IMR-90 (cell line): ENCODE measurements around the gene PARVB. TPM values are rescaled to one million over a fixed set of nuclear protein-coding genes. Genes with fewer than 3 reads are reported as not detected.

Source experiments
- ATAC-seq: fragments of 200-7000 bp; cut with Tn5 transposase; 2 replicates; pipeline ENCODE4 v1.9.1; 2020; ENCODE audit warnings: low read depth, mild to moderate bottlenecking, moderate library complexity
- BruUV-seq: library from RNA; stranded (reverse); fragments of 400-500 nt; replicated peaks from 2 replicates; lab custom pipeline; 2021; lab: Mats Ljungman, UMichigan
- CTCF ChIA-PET: fragments of 300-600 bp; formaldehyde crosslinking; extraction: SDS; loops from one replicate; lab custom pipeline; 2021; ENCODE audit warnings: antibody characterized with exemption; lab: Yijun Ruan, JAX
- POLR2A ChIA-PET: fragments of 300-600 bp; sonication (Branson Sonifier 250); formaldehyde crosslinking; loops from one replicate; lab custom pipeline; 2022; ENCODE audit warnings: antibody characterized with exemption; ENCODE audit not compliant: unreplicated experiment; lab: Charles Lee
- DNase-seq: peaks from one replicate; pipeline ENCODE4 v3.0.0; 2013
- H2AFZ ChIP-seq: replicated peaks from 2 replicates; pipeline ENCODE3; 2013; ENCODE audit warnings: low read length, mild to moderate bottlenecking; ENCODE audit not compliant: poor library complexity
- H2AK5ac ChIP-seq: 2 replicates; pipeline ENCODE4 v1.6.1; 2013; ENCODE audit warnings: low read depth, low read length, inconsistent platforms
- H2AK9ac ChIP-seq: replicated peaks from 2 replicates; pipeline ENCODE3; 2013; ENCODE audit warnings: mild to moderate bottlenecking, low read depth, low read length, moderate library complexity; ENCODE audit not compliant: poor library complexity
- H2BK120ac ChIP-seq: 2 replicates; pipeline ENCODE4 v1.6.1; 2013; ENCODE audit warnings: low read depth, low read length, inconsistent platforms
- H2BK15ac ChIP-seq: 3 replicates; pipeline ENCODE4 v1.6.1; 2013; ENCODE audit warnings: low read depth, low read length, inconsistent platforms
- H2BK20ac ChIP-seq: 2 replicates; pipeline ENCODE4 v1.6.1; 2013; ENCODE audit warnings: low read depth, mild to moderate bottlenecking, inconsistent platforms, low read length, moderate library complexity
- H2BK5ac ChIP-seq: 2 replicates; pipeline ENCODE4 v1.6.1; 2013; ENCODE audit warnings: mild to moderate bottlenecking, low read depth, low read length, inconsistent platforms; ENCODE audit not compliant: poor library complexity, severe bottlenecking
- H3K14ac ChIP-seq: replicated peaks from 2 replicates; pipeline ENCODE4 v1.6.1; 2013; ENCODE audit warnings: low read depth, low read length, inconsistent platforms
- H3K18ac ChIP-seq: 2 replicates; pipeline ENCODE4 v1.6.1; 2013; ENCODE audit warnings: low read depth, low read length, control low read depth
- H3K23ac ChIP-seq: 2 replicates; pipeline ENCODE4 v1.6.1; 2013; ENCODE audit warnings: low read depth, low read length, inconsistent platforms
- H3K27ac ChIP-seq: 2 replicates; pipeline ENCODE4 v1.5.1; 2013; ENCODE audit warnings: mild to moderate bottlenecking, control low read depth, low read length; ENCODE audit not compliant: insufficient read depth
- H3K27me3 ChIP-seq: 2 replicates; pipeline ENCODE4 v1.6.1; 2013; ENCODE audit warnings: low read length; ENCODE audit not compliant: control insufficient read depth, insufficient read depth
- H3K36me3 ChIP-seq: 2 replicates; pipeline ENCODE4 v1.6.1; 2013; ENCODE audit warnings: low read length, mixed read lengths; ENCODE audit not compliant: control insufficient read depth, insufficient read depth
- H3K4ac ChIP-seq: 2 replicates; pipeline ENCODE4 v1.6.1; 2013; ENCODE audit warnings: low read depth, low read length, inconsistent platforms
- H3K4me1 ChIP-seq: 2 replicates; pipeline ENCODE4 v1.6.1; 2013; ENCODE audit warnings: low read length, mixed read lengths; ENCODE audit not compliant: control insufficient read depth, insufficient read depth
- H3K4me2 ChIP-seq: 2 replicates; pipeline ENCODE4 v1.6.1; 2013; ENCODE audit warnings: low read depth, mild to moderate bottlenecking, control low read depth, low read length, moderate library complexity
- H3K4me3 ChIP-seq: 2 replicates; pipeline ENCODE4 v1.5.1; 2013; ENCODE audit warnings: low read depth, mild to moderate bottlenecking, control low read depth, low read length, moderate library complexity; ENCODE audit not compliant: insufficient read depth
- H3K56ac ChIP-seq: 2 replicates; pipeline ENCODE4 v1.6.1; 2013; ENCODE audit warnings: low read length, inconsistent platforms; ENCODE audit not compliant: insufficient read depth; ENCODE audit errors: extremely low read depth
- H3K79me1 ChIP-seq, 2 experiments: 2 replicates each; pipeline ENCODE4 v1.6.1; 2013; ENCODE audit warnings: low read length in 2 of 2, inconsistent platforms in 1 of 2, low read depth in 1 of 2
- H3K9ac ChIP-seq: 2 replicates; pipeline ENCODE4 v1.6.1; 2013; ENCODE audit warnings: low read depth, low read length, control low read depth
- H3K9me1 ChIP-seq: 2 replicates; pipeline ENCODE4 v1.6.1; 2013; ENCODE audit warnings: low read length, inconsistent platforms; ENCODE audit not compliant: insufficient read depth
- H3K9me3 ChIP-seq: 2 replicates; pipeline ENCODE4 v1.6.1; 2013; ENCODE audit warnings: low read length; ENCODE audit not compliant: control insufficient read depth, insufficient read depth
- H4K20me1 ChIP-seq: 2 replicates; pipeline ENCODE4 v1.6.1; 2013; ENCODE audit warnings: low read length, inconsistent platforms; ENCODE audit not compliant: insufficient read depth
- H4K5ac ChIP-seq: 2 replicates; pipeline ENCODE4 v1.6.1; 2013; ENCODE audit warnings: mild to moderate bottlenecking, low read depth, low read length, control low read depth
- H4K8ac ChIP-seq, 2 experiments: 2 replicates each; pipeline ENCODE4 v1.6.1; 2013; ENCODE audit warnings: low read depth in 2 of 2, low read length in 2 of 2, control low read depth in 1 of 2, inconsistent platforms in 1 of 2
- H4K91ac ChIP-seq: 2 replicates; pipeline ENCODE4 v1.6.1; 2013; ENCODE audit warnings: low read depth, low read length, inconsistent platforms; ENCODE audit not compliant: insufficient read depth
- BHLHE40 ChIP-seq: fragments of 150-350 bp; IDR thresholded peaks from 2 replicates; pipeline ENCODE4 v1.6.1; 2016; ENCODE audit warnings: mild to moderate bottlenecking, low read depth, low read length
- CEBPB ChIP-seq: IDR thresholded peaks from 2 replicates; pipeline ENCODE4 v1.6.1; 2012; ENCODE audit warnings: low read depth, low read length, improper control_type of control experiment
- CHD1 ChIP-seq: IDR thresholded peaks from 2 replicates; pipeline ENCODE4 v1.6.1; 2012; ENCODE audit warnings: low read depth, low read length, improper control_type of control experiment
- FOS ChIP-seq: fragments of 150-350 bp; IDR thresholded peaks from 2 replicates; pipeline ENCODE4 v1.6.1; 2016; ENCODE audit warnings: low read depth, low read length
- MAFK ChIP-seq: IDR thresholded peaks from 2 replicates; pipeline ENCODE4 v1.6.1; 2012; ENCODE audit warnings: low read depth, low read length, improper control_type of control experiment
- MAZ ChIP-seq: IDR thresholded peaks from 2 replicates; pipeline ENCODE4 v1.6.1; 2012; ENCODE audit warnings: low read depth, mild to moderate bottlenecking, low read length, improper control_type of control experiment, moderate library complexity, borderline replicate concordance
- NFE2L2 ChIP-seq: fragments of 150-350 bp; IDR thresholded peaks from 2 replicates; pipeline ENCODE4 v1.6.1; 2016; ENCODE audit warnings: low read depth, mild to moderate bottlenecking, low read length
- POLR2A ChIP-seq: IDR thresholded peaks from 2 replicates; pipeline ENCODE4 v1.6.1; 2012; ENCODE audit warnings: mild to moderate bottlenecking, low read depth, low read length
- RAD21 ChIP-seq: IDR thresholded peaks from 2 replicates; pipeline ENCODE4 v1.6.1; 2012; ENCODE audit warnings: low read length, improper control_type of control experiment
- RCOR1 ChIP-seq: IDR thresholded peaks from 2 replicates; pipeline ENCODE4 v1.6.1; 2012; ENCODE audit warnings: mild to moderate bottlenecking, low read length, improper control_type of control experiment; ENCODE audit not compliant: insufficient replicate concordance
- SMC3 ChIP-seq: fragments of 150-350 bp; IDR thresholded peaks from 2 replicates; pipeline ENCODE4 v1.6.1; 2016; ENCODE audit warnings: low read depth, mild to moderate bottlenecking, antibody characterized with exemption, low read length, moderate library complexity
- WGBS, 2 experiments: methylation state at CpG; one replicate each; pipeline versions ENCODE4 v1.1.5 to v1.1.7; 2013; ENCODE audit warnings: missing lambda C conversion rate in 2 of 2; ENCODE audit not compliant: insufficient read length in 1 of 2; ENCODE audit errors: extremely low coverage in 2 of 2; 5-methylcytosine and 5-hydroxymethylcytosine counted together
- dilution Hi-C: fragments of 300-500 bp; cut with HindIII; formaldehyde crosslinking; loops from one replicate; pipeline ENCODE4 v1.14.3; 2018; ENCODE audit warnings: low sequenced_read_pairs; ENCODE audit not compliant: unreplicated experiment
- in situ Hi-C: fragments of 300-500 bp; cut with MboI; formaldehyde crosslinking; loops from 3 replicates; pipeline ENCODE4 v1.14.3; 2019; ENCODE audit warnings: low sequenced_read_pairs, inconsistent platforms, mixed read lengths
- intact Hi-C: fragments of 100-400 bp; cut with micrococcal nuclease; formaldehyde crosslinking; loops from 2 replicates; pipeline ENCODE4 v1.10.0; 2022
- polyA plus RNA-seq, 3 experiments: library from polyadenylated mRNA; depleted of rRNA; stranded (reverse); fragments of >200 nt; gene quantifications; 2 replicates each; pipeline ENCODE4 v1.2.3, GENCODE V29; 2012; ENCODE audit warnings: low replicate concordance in 1 of 3
- total RNA-seq: library from RNA; depleted of rRNA; stranded (reverse); fragments of >200 nt; gene quantifications from 2 replicates; pipeline ENCODE4 v1.2.3, GENCODE V29; 2012
- TF ChIP-seq, protein P1 (sequence below): fragments of 150-350 bp; IDR thresholded peaks from 2 replicates; pipeline ENCODE4 v1.6.1; 2017; ENCODE audit warnings: mild to moderate bottlenecking, antibody characterized with exemption, low read length, low read depth

Gene PARVB
- total and polyA plus RNA-seq, 2 of the 4 experiments (the other 2 are of a cell fraction): 44.3 to 53.9 TPM

DNA sequence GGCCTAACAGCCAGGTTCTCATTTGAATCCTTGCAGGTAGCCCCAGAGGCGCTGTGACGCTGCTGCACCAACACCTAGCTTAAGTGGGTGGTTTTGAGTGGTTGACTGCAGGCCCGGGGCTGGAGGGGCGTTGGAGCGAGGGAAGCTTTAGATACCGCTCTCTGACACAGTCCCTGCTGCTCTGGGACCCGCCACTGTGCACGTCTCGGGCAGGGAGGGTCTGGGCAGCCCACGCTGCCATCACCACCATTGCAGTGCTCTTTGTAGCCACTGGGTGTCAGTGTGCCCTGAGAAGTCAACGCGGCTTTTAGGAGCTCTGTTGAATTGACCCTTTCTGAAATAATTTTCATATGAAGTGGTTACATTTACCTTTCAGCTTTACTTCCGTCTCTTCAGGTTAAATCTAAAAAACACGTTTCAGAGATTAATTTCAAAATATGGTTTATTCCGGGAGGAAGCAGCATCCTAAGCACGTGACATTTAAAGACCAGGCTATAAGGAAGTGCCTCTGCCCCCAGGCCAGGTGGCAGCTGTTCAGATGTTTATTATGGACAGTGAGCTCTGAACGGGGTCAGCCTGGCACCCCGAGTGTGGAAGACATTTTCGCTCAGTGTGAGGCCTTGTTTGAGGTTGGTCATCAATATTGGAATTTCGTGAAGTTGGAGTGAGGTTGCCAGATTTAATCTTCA, 30.9 kb upstream of the PARVB start (continued):
- no peak for TF ChIP-seq MAZ

DNA sequence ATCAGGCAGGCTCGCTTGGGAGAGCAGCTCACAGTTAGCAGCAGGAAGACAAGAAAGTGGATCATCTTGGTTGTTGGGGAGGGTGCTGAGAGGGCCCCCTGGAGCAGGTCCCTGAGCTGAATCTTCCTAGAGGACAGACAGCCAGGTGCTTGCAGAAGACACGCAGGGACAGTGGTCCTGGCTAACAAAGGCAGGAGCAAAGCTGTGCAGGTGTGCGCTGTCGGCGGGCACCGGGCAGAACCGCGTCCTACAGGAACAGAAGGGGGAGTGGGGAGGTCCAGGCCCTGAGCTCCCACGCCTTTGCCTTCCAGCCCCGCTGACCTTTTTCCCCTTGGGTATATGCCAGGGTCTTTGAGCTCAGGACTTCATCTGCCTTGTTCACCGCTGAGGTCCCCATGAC, 30.1 kb upstream of the PARVB start:
- ATAC-seq (no peak), DNase-seq (no peak)
- Histone ChIP-seq H3K14ac (no peak overlapping the region), H2BK120ac (no peak overlapping the region), H4K91ac (no peak overlapping the region), H2AFZ (no peak overlapping the region), H3K27me3 (no peaks in the 10 kb centered on the region), H3K9ac (no peak overlapping the region), H2BK5ac (no peak overlapping the region), H3K9me3 (no peaks in the 10 kb centered on the region), H3K23ac (no peak overlapping the region), H3K18ac (no peak overlapping the region), H3K4me3 (no peak overlapping the region), H3K56ac (no peak overlapping the region), H3K79me1 (peaks cover 0 to 15% of the 10 kb centered on the region in 2 experiments; a peak in 2 of 4 replicates), H4K5ac (no peak overlapping the region), H2BK20ac (no peak overlapping the region), H3K4me1 (peaks cover 7% of the 10 kb centered on the region; the same call in 1 of the 2 replicates), H4K8ac (no peak overlapping the region), H3K4ac (no peak overlapping the region), H4K20me1 (peaks cover 15% of the 10 kb centered on the region), H2AK9ac (no peak overlapping the region), H3K27ac (no peak overlapping the region), H3K4me2 (no peak overlapping the region), H2BK15ac (no peak overlapping the region), H3K36me3 (peaks cover 62% of the 10 kb centered on the region), H2AK5ac (no peak overlapping the region), H3K9me1 (no peaks in the 10 kb centered on the region)
- CTCF ChIA-PET: interaction anchor here (0.7 to 2.1 kb wide), 9 partner anchors 12 to 631 kb away, joined by 3 to 26 read pairs (median 5); no protein-coding TSS in a partner anchor
- no peak for TF ChIP-seq SMC3
- no peak for TF ChIP-seq CEBPB
- no peak for TF ChIP-seq RCOR1
- TF ChIP-seq CHD1: no peak
- TF ChIP-seq FOS: no peak
- no peak for TF ChIP-seq NFE2L2
- TF ChIP-seq MAFK: no peak
- TF ChIP-seq POLR2A: no peak
- TF ChIP-seq RAD21: no peak
- TF ChIP-seq, protein P1, sequence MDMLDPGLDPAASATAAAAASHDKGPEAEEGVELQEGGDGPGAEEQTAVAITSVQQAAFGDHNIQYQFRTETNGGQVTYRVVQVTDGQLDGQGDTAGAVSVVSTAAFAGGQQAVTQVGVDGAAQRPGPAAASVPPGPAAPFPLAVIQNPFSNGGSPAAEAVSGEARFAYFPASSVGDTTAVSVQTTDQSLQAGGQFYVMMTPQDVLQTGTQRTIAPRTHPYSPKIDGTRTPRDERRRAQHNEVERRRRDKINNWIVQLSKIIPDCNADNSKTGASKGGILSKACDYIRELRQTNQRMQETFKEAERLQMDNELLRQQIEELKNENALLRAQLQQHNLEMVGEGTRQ: no peak
- no peak for TF ChIP-seq BHLHE40
- in situ Hi-C loops (loop anchor here (10.0 kb wide), 1 partner anchor 341 kb away; no protein-coding TSS in a partner anchor), dilution Hi-C loops (no loop called here), intact Hi-C loops (loop anchor here (5.0 kb wide), 3 partner anchors 333 to 673 kb away; no protein-coding TSS in a partner anchor)
- 95% methylated on average over 9 of the region's 11 CpGs; no CpG with 5 or more reads in 1 of the 2 experiments for WGBS, 2 experiments
- POLR2A ChIA-PET: no interaction called here
- no TSS peak for BruUV-seq
